ENCODE measurements around the gene CFAP90. TPM values are rescaled to one million over a fixed set of nuclear protein-coding genes. Genes with fewer than 3 reads are reported as not detected.
A peak's percentile ranks its signal among the peaks of the same experiment; 100 is the strongest.

Gene CFAP90
- total and polyA plus RNA-seq, 4 donors = 13.0 to 29.8 (median 15.6) TPM

- no peak overlapping the region for H3K9ac ChIP-seq (ENCODE audit: insufficient read depth in 1 of 2, low read length in 2 of 2)
- H3K4me1 ChIP-seq (ENCODE audit: control insufficient read depth in 5 of 5, insufficient read depth in 5 of 5, low read length in 5 of 5) = peaks cover 0 to 2% (median 0%) of the 10 kb centered on the region in 5 donors
- TF ChIP-seq, protein P1, sequence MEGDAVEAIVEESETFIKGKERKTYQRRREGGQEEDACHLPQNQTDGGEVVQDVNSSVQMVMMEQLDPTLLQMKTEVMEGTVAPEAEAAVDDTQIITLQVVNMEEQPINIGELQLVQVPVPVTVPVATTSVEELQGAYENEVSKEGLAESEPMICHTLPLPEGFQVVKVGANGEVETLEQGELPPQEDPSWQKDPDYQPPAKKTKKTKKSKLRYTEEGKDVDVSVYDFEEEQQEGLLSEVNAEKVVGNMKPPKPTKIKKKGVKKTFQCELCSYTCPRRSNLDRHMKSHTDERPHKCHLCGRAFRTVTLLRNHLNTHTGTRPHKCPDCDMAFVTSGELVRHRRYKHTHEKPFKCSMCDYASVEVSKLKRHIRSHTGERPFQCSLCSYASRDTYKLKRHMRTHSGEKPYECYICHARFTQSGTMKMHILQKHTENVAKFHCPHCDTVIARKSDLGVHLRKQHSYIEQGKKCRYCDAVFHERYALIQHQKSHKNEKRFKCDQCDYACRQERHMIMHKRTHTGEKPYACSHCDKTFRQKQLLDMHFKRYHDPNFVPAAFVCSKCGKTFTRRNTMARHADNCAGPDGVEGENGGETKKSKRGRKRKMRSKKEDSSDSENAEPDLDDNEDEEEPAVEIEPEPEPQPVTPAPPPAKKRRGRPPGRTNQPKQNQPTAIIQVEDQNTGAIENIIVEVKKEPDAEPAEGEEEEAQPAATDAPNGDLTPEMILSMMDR (IDR thresholded peaks at IDR 0.05; ENCODE audit: control extremely low read depth, extremely low read depth) = no peak
- H3K27me3 ChIP-seq (ENCODE audit: control insufficient read depth in 3 of 3, insufficient read depth in 3 of 3, low read length in 2 of 3) = no peaks in the 10 kb centered on the region
- H3K9me3 ChIP-seq (ENCODE audit: control insufficient read depth in 4 of 4, insufficient read depth in 3 of 4, low read length in 3 of 4) = no peaks in the 10 kb centered on the region
- WGBS, 2 donors = 79 to 88% methylated on average over 5 of the region's 5 CpGs
- H3K27ac ChIP-seq (ENCODE audit: low read depth in 1 of 2, low read length in 1 of 2) = no peak overlapping the region
- H3K36me3 ChIP-seq (ENCODE audit: control insufficient read depth in 4 of 4, insufficient read depth in 4 of 4, low read length in 4 of 4) = peaks cover 27 to 46% (median 42%) of the 10 kb centered on the region in 4 donors
- ATAC-seq (ENCODE audit: insufficient read depth, low FRiP score) = no peak
- DNase-seq = peak in 1 of 3 donors; percentile 2
- H3K4me3 ChIP-seq = no peak overlapping the region
Measured at GRCh38 chr5:7894439-7894838, 43.5 kb upstream of the CFAP90 start.

- no peaks in the 10 kb centered on the region for H3K27me3 ChIP-seq (ENCODE audit: control insufficient read depth in 3 of 3, insufficient read depth in 3 of 3, low read length in 2 of 3)
- no peak overlapping the region for H3K4me3 ChIP-seq
- H3K9me3 ChIP-seq (ENCODE audit: control insufficient read depth in 4 of 4, insufficient read depth in 3 of 4, low read length in 3 of 4) = no peaks in the 10 kb centered on the region
- TF ChIP-seq, protein P1 (IDR thresholded peaks at IDR 0.05; ENCODE audit: control extremely low read depth, extremely low read depth) = no peak
- H3K36me3 ChIP-seq (ENCODE audit: control insufficient read depth in 4 of 4, insufficient read depth in 4 of 4, low read length in 4 of 4) = peaks cover 15 to 33% (median 26%) of the 10 kb centered on the region in 4 donors
- no peak for ATAC-seq (ENCODE audit: insufficient read depth, low FRiP score)
- DNase-seq = no peak
- H3K27ac ChIP-seq (ENCODE audit: low read depth in 1 of 2, low read length in 1 of 2) = no peak overlapping the region
- WGBS, 2 donors = 96 to 97% methylated on average over 9 of the region's 9 CpGs
- no peak overlapping the region for H3K9ac ChIP-seq (ENCODE audit: insufficient read depth in 1 of 2, low read length in 2 of 2)
- H3K4me1 ChIP-seq (ENCODE audit: control insufficient read depth in 5 of 5, insufficient read depth in 5 of 5, low read length in 5 of 5) = no peaks in the 10 kb centered on the region
Measured at GRCh38 chr5:7888901-7889300, 38.0 kb upstream of the CFAP90 start.

DNA sequence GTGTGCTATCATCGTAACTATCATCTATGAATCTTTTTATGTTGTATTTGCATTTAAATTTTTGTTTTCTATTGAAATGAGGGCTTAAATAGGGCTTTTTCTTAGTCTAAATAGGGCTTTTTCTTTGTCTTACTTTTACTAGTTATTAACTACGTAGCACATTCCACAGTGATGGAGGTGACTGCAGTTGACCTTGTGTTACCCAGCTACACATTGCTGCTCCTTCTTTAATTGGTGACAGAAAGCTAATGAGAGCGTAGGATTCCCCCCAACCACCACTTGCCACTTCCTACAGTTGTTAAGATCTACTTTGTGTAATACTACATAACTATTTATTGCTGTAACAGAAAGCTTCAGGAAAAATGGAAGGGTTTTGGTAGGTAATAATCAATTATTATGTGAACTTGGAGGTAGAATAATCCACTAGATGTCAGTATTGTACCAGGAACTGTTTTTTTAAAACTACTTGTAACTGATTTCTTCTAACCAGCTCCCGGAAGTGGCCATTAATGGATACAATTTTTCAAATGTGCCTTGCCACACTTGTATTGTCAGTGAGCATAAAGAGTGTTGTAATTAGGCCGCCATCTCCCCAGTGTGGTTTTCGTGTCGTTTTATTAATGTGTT, 36.0 kb upstream of the CFAP90 start:
- 61 to 76% methylated on average over 7 of the region's 7 CpGs for WGBS, 2 donors
- ATAC-seq (ENCODE audit: insufficient read depth, low FRiP score) = no peak
- TF ChIP-seq, protein P1 (IDR thresholded peaks at IDR 0.05; ENCODE audit: control extremely low read depth, extremely low read depth) = peak; percentile 3

More for the DNA sequence above, 36.0 kb upstream of the CFAP90 start:
- peak; percentile 16 to 72 (median 65) for DNase-seq
- H3K9me3 ChIP-seq (ENCODE audit: control insufficient read depth in 4 of 4, insufficient read depth in 3 of 4, low read length in 3 of 4) = no peaks in the 10 kb centered on the region
- H3K4me1 ChIP-seq (ENCODE audit: control insufficient read depth in 5 of 5, insufficient read depth in 5 of 5, low read length in 5 of 5) = peaks cover 0 to 3% (median 0%) of the 10 kb centered on the region in 5 donors
- no peak overlapping the region for H3K9ac ChIP-seq (ENCODE audit: insufficient read depth in 1 of 2, low read length in 2 of 2)
- H3K36me3 ChIP-seq (ENCODE audit: control insufficient read depth in 4 of 4, insufficient read depth in 4 of 4, low read length in 4 of 4) = peaks cover 19 to 29% (median 24%) of the 10 kb centered on the region in 4 donors
- no peak overlapping the region for H3K27ac ChIP-seq (ENCODE audit: low read depth in 1 of 2, low read length in 1 of 2)
- H3K27me3 ChIP-seq (ENCODE audit: control insufficient read depth in 3 of 3, insufficient read depth in 3 of 3, low read length in 2 of 3) = no peaks in the 10 kb centered on the region
- H3K4me3 ChIP-seq = no peak overlapping the region

Data from lung (tissue), 12 donors.